Ascending aorta (tissue), 2 donors: ENCODE measurements around the gene GLS. TPM values are rescaled to one million over a fixed set of nuclear protein-coding genes. Genes with fewer than 3 reads are reported as not detected.
"Not testable (repeated sequence)": the region's sequence is repeated elsewhere in the genome, so short reads cannot be mapped to it uniquely, and the experiment has no call there.

ENCODE experiments used
- DNase-seq, 2 donors: peaks; one replicate each; pipeline ENCODE4 v3.0.0-alpha.2; 2019; ENCODE audit warnings: low spot score in 2 of 2
- H3K27ac ChIP-seq, 2 donors: fragments of 200-600 bp; sonication (generic); one replicate each; pipeline ENCODE4 v1.5.1; 2016 to 2017; ENCODE audit warnings: mild to moderate bottlenecking in 1 of 2
- H3K27me3 ChIP-seq: fragments of 200-600 bp; sonication (generic); one replicate; pipeline ENCODE4 v1.5.1; 2017
- H3K36me3 ChIP-seq, 2 donors: fragments of 200-600 bp; sonication (generic); one replicate each; pipeline ENCODE4 v1.5.1; 2016
- H3K4me1 ChIP-seq, 2 donors: fragments of 200-600 bp; sonication (generic); one replicate each; pipeline ENCODE4 v1.5.1; 2016 to 2017; ENCODE audit warnings: mild to moderate bottlenecking in 1 of 2
- H3K4me3 ChIP-seq, 2 donors: fragments of 200-600 bp; sonication (generic); one replicate each; pipeline ENCODE4 v1.5.1; 2016 to 2017; ENCODE audit warnings: mild to moderate bottlenecking in 1 of 2
- H3K9me3 ChIP-seq, 2 donors: fragments of 200-600 bp; sonication (generic); one replicate each; pipeline ENCODE4 v1.5.1; 2016
- intact Hi-C: fragments of 100-400 bp; cut with DNase I; formaldehyde crosslinking; loops from one replicate; pipeline ENCODE4 v1.15.1; 2023
- total RNA-seq: library from RNA; depleted of rRNA; stranded (reverse); fragments of >200 nt; gene quantifications from one replicate; pipeline ENCODE4 v1.1.0, GENCODE V29; 2016
- TF ChIP-seq, protein P1 (sequence below), 3 experiments: fragments of 200-600 bp in 2 of 3; fragments of 450-650 bp in 1 of 3; sonication (generic) in 2 of 3; IDR thresholded peaks; one replicate each; pipeline ENCODE4 v1.5.1; 2016 to 2019; ENCODE audit warnings: antibody characterized with exemption in 3 of 3, mild to moderate bottlenecking in 1 of 3, moderate library complexity in 1 of 3

Gene GLS
- total RNA-seq, 1 donor from 2014 or later = 132 TPM

DNA sequence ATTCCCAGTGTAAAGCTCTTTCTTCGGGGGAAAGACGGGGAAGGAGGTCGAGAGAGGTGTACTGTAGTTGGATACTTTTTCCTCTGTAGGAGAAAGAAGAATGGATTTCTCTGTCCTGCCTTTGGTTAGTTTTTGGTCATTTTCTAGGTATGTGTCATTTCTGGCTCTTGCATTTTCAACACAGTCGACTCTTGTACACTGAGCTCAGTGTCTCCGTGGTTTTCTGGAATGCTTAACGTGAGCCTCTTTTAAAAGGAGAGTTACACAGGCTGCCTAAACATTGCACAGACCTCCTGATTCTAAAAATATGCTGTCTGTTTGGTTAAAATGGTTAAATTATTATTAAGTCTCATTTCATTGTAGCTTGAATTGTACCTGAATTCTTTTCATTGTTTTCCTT, 21.8 kb upstream of the GLS start:
- Histone ChIP-seq H3K4me1 (peaks cover 2 to 55% of the 10 kb centered on the region in 2 donors), H3K27ac (peak overlapping the region; percentile 76 to 85), H3K4me3 (no peak overlapping the region), H3K27me3 (no peaks in the 10 kb centered on the region), H3K9me3 (no peaks in the 10 kb centered on the region), H3K36me3 (no peaks in the 10 kb centered on the region)
- intact Hi-C loops = no loop called here
- DNase-seq = no peak
- TF ChIP-seq, protein P1, sequence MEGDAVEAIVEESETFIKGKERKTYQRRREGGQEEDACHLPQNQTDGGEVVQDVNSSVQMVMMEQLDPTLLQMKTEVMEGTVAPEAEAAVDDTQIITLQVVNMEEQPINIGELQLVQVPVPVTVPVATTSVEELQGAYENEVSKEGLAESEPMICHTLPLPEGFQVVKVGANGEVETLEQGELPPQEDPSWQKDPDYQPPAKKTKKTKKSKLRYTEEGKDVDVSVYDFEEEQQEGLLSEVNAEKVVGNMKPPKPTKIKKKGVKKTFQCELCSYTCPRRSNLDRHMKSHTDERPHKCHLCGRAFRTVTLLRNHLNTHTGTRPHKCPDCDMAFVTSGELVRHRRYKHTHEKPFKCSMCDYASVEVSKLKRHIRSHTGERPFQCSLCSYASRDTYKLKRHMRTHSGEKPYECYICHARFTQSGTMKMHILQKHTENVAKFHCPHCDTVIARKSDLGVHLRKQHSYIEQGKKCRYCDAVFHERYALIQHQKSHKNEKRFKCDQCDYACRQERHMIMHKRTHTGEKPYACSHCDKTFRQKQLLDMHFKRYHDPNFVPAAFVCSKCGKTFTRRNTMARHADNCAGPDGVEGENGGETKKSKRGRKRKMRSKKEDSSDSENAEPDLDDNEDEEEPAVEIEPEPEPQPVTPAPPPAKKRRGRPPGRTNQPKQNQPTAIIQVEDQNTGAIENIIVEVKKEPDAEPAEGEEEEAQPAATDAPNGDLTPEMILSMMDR (IDR thresholded peaks at IDR 0.05) = no peak

DNA sequence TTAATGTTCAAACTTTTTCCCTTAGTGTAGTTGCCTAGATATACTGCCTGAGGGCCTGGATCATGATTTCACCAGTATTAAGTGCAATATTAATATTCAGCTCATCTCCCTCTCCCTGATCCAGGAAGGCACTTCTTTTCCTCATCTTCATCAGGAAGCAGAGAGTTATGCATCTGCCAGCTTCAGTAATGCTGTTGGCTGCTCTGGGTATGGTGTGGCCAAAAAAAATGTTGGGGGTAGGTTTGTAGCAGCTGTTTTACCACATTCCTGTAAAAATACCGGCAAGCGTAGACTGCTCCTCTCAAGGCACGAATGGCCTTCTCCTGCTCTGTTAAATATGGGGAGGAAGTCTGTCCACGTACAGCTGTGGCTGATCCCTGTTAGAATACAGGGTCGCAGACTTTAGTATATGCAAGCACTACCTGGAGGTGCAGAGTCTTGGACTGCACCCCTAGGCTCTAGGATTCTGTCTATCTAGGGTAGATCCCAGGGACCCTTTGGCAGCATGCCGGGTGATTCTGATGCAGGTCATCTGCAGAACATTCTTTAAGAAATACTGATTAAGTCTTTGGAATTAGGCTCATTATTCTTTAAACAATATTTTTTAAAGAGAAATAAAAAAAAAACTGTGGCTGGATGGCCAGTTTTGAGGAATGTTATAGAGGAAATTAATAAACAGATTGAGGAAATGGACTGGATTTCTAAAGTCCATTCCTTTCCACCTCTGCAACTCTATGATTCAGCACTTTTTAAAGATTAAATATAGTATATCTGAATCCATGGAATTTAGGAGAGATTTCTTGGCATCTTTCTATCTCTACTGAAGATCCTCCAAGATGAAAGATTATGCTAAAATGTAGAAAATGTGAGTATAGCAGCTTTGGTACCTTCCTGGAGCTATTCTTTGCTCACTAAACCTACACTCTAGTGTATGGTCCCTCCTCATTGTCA, 21.0 kb upstream of the GLS start:
- Histone ChIP-seq H3K4me1 (peaks cover 2 to 57% of the 10 kb centered on the region in 2 donors), H3K36me3 (no peaks in the 10 kb centered on the region), H3K9me3 (no peaks in the 10 kb centered on the region), H3K27me3 (no peaks in the 10 kb centered on the region), H3K4me3 (no peak overlapping the region), H3K27ac (peak overlapping the region; percentile 76 to 85)
- no peak for DNase-seq
- TF ChIP-seq, protein P1 (IDR thresholded peaks at IDR 0.05) = no peak
- intact Hi-C loops = no loop called here

DNA sequence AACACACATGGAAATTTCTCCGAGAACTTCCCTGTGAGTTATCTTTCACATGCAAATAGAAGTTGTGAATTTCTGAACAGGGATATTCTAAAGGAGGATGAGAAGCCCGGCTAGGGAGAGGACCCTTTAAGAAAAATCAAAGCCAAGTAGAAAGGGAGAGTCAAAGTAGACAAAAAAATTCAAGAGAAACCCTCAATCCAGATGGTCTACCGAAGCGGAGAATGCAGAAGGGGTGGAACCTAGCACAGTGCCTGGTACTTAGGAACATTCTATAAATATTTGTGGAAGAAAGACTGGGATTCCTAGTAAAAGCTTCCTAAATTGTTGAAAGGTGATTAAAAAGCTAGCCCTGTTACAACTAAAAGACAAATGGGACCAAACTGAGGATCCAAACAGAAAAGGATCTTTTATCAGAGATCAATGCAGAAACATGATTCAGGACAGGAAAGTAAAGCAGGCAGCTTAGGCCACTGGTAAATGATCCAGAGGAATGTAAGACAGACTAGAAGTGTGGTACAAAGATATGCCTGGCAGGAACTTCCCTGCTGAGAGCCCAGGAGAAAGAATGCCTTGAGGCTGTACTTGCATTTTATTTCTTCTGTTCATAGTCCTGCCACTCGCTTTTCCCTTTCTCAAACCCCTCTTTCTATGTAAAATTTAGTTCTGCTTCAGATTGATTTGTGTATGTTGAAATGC, 19.5 kb upstream of the GLS start:
- TF ChIP-seq, protein P1 (IDR thresholded peaks at IDR 0.05) = no peak
- Histone ChIP-seq H3K4me3 (peak overlapping the region in 1 of 2 donors; percentile 7), H3K4me1 (peaks cover 2 to 72% of the 10 kb centered on the region in 2 donors), H3K36me3 (no peaks in the 10 kb centered on the region), H3K9me3 (no peaks in the 10 kb centered on the region), H3K27ac (peak overlapping the region; percentile 76 to 85), H3K27me3 (no peaks in the 10 kb centered on the region)
- no peak for DNase-seq
- intact Hi-C loops = no loop called here

DNA sequence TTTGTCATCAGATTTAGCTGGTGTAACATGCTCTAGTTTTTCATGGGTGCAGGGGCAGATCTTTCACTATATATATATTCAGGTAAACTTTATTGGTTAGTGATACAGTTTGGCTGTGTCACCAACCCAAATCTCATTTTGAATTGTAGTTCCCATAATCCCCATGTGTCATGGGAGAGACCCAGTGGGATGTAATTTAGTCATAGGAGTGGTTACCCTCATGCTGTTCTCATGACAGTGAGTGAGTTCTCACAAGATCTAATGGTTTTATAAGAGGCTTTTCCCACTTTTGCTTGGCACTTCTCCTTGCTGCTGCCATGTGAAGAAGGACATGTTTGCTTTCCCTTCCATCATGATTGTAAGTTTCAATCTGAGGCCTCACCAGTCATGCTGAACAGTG, 18.5 kb upstream of the GLS start:
- intact Hi-C loops, H3K27me3 ChIP-seq, H3K9me3 ChIP-seq, H3K4me3 ChIP-seq, DNase-seq, H3K36me3 ChIP-seq: not testable (repeated sequence)
- Histone ChIP-seq H3K4me1 (peaks cover 2 to 79% of the 10 kb centered on the region in 2 donors), H3K27ac (peak overlapping the region; percentile 76 to 85)

DNA sequence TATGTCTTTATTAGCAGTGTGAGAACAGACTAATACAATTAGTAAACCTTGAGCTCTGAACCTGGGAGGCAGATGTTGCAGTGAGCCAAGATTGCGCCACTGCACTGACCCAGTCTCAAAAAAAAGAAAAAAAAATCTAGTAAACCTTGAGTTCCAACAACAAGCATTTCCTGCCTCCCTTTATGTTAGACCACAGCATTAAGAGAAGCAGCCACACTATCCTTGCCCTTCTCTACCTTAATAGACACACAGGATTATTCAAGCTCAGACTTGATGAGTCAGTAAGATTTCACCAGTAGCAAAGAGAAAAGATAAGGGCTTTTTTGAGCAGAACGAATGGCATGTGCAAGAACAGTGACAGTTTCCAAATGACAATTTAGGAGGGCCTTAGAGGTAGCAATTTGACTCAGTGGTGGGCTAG, 18.0 kb upstream of the GLS start:
- peaks cover 2 to 80% of the 10 kb centered on the region in 2 donors for H3K4me1 ChIP-seq
- no peaks in the 10 kb centered on the region for H3K36me3 ChIP-seq
- no peaks in the 10 kb centered on the region for H3K27me3 ChIP-seq
- TF ChIP-seq, protein P1 (IDR thresholded peaks at IDR 0.05) = no peak
- DNase-seq = no peak
- no peak overlapping the region for H3K4me3 ChIP-seq
- no peaks in the 10 kb centered on the region for H3K9me3 ChIP-seq
- intact Hi-C loops = no loop called here
- peak overlapping the region; percentile 76 to 85 for H3K27ac ChIP-seq

DNA sequence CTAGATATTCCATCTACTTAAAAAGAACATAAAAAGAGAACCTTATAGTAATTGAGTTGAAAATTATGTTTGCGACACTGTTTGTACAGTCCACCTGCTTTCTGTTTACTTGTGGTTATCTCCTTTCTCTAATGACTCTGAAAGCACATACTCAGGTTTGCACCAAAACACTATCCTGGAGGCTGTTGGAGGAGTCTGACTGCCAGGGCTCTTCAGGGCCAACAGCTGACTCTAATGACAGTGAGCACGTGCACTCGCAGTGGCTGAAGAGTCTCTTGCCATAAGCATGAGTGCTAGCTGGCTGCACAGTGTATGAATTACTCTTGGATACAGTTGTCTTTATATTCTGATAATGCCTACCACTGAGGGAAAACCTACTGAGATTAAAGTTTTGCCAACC, 16.7 kb upstream of the GLS start:
- TF ChIP-seq, protein P1 (IDR thresholded peaks at IDR 0.05) = no peak
- H3K9me3 ChIP-seq = no peaks in the 10 kb centered on the region
- peak overlapping the region; percentile 85 for H3K27ac ChIP-seq
- intact Hi-C loops = no loop called here
- no peaks in the 10 kb centered on the region for H3K27me3 ChIP-seq
- H3K36me3 ChIP-seq = no peaks in the 10 kb centered on the region
- no peak for DNase-seq
- H3K4me1 ChIP-seq = peaks cover 2 to 81% of the 10 kb centered on the region in 2 donors
- H3K4me3 ChIP-seq = no peak overlapping the region
